ENCODE results near the gene PPHLN1. TPM values are rescaled to one million over a fixed set of nuclear protein-coding genes. Genes with fewer than 3 reads are reported as not detected.

Gene PPHLN1
- total and polyA plus RNA-seq, 2 donors (not counting 1 experiment from before 2014, with no cell fraction given), result 47.6 to 91.4 TPM

DNA sequence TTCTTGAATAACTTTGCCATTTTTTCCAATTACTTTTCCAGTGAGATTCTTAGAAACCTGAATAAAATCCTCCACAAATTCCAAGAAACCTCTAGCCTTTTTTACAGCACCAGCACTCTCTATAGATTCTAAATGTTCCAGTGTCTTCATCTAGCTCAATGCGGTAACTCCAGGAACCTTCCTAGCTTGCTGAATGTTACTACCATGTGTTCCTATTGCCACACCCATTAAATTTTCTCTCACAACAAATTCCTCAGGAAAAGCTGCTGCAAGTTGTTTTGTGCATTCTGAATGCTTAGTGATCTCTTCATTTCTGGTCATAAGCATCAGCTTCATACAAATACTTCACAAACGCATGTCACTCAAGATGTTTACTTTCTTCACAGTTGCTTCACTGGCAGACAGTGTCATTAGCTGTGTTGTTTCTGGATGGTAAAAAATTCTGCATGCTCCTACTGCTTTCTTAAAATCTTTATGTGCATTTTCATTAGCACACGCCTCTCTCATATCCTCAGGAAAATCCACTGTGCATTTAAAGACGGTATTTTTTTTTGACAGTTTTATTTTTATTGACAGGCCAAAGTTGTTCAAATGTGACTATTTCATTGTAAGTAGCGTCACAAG, 106.7 kb downstream of the PPHLN1 start:
- H3K4me2 ChIP-seq (ENCODE audit: extremely low read depth, insufficient read depth, low read length), result no peak overlapping the region
- no peaks in the 10 kb centered on the region for H4K20me1 ChIP-seq (ENCODE audit: control insufficient read depth, extremely low read depth, insufficient read depth, low read length)
- no peaks in the 10 kb centered on the region for H3K27me3 ChIP-seq (ENCODE audit: control insufficient read depth, insufficient read depth, low read length)
- no peaks in the 10 kb centered on the region for H3K36me3 ChIP-seq (ENCODE audit: control insufficient read depth, insufficient read depth, low read length)
- no peaks in the 10 kb centered on the region for H3K79me2 ChIP-seq (ENCODE audit: control insufficient read depth, insufficient read depth, low read length)
- H3K4me3 ChIP-seq (replicated peaks in 1 of 4; ENCODE audit: control extremely low read depth in 1 of 4, insufficient read depth in 1 of 4, low read depth in 3 of 4, low read length in 4 of 4), result no peak overlapping the region
- H3K27ac ChIP-seq (ENCODE audit: insufficient read depth, low read length), result no peak overlapping the region
- TF ChIP-seq, protein P1, sequence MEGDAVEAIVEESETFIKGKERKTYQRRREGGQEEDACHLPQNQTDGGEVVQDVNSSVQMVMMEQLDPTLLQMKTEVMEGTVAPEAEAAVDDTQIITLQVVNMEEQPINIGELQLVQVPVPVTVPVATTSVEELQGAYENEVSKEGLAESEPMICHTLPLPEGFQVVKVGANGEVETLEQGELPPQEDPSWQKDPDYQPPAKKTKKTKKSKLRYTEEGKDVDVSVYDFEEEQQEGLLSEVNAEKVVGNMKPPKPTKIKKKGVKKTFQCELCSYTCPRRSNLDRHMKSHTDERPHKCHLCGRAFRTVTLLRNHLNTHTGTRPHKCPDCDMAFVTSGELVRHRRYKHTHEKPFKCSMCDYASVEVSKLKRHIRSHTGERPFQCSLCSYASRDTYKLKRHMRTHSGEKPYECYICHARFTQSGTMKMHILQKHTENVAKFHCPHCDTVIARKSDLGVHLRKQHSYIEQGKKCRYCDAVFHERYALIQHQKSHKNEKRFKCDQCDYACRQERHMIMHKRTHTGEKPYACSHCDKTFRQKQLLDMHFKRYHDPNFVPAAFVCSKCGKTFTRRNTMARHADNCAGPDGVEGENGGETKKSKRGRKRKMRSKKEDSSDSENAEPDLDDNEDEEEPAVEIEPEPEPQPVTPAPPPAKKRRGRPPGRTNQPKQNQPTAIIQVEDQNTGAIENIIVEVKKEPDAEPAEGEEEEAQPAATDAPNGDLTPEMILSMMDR (conservative IDR thresholded peaks at IDR 0.05 in 1 of 2, IDR thresholded peaks at IDR 0.05 in 1 of 2; ENCODE audit: low read depth in 1 of 2, low read length in 2 of 2), result no peak
- TF ChIP-seq EZH2 (IDR thresholded peaks at IDR 0.05; ENCODE audit: low read length, missing control alignments), result no peak
- no peak overlapping the region for H3K9ac ChIP-seq (ENCODE audit: insufficient read depth, low read length)
- no peak for DNase-seq (ENCODE audit: low read depth in 2 of 2)
- H3K4me1 ChIP-seq (ENCODE audit: control insufficient read depth, extremely low read depth, insufficient read depth, low read length), result no peaks in the 10 kb centered on the region
- H3K9me3 ChIP-seq (ENCODE audit: control insufficient read depth, insufficient read depth, low read depth, low read length), result no peaks in the 10 kb centered on the region
- H2AFZ ChIP-seq (ENCODE audit: low read length), result no peak overlapping the region

DNA sequence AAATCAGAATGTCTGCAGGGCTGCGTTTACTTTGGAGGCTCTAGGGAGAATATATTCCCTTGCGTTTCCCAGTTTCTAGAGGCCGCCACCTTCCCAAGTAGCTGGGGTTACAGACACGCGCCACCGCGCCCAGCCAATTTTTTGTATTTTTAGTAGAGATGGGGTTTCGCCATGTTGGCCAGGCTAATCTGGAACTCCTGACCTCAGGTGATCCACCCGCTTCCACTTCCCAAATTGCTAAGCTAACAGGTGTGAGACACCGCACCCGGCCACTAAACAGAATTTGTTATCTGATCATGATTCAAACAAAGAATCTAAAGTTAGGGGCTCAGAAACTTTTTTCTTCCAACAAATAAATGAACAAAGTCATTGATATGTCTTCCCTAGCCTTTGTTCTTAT, 114.6 kb downstream of the PPHLN1 start:
- TF ChIP-seq, protein P1 (conservative IDR thresholded peaks at IDR 0.05 in 1 of 2, IDR thresholded peaks at IDR 0.05 in 1 of 2; ENCODE audit: low read depth in 1 of 2, low read length in 2 of 2), result no peak
- TF ChIP-seq EZH2 (IDR thresholded peaks at IDR 0.05; ENCODE audit: low read length, missing control alignments), result no peak
- Histone ChIP-seq H3K4me2 (ENCODE audit: extremely low read depth, insufficient read depth, low read length) (no peak overlapping the region), H2AFZ (ENCODE audit: low read length) (no peak overlapping the region), H3K9me3 (ENCODE audit: control insufficient read depth, insufficient read depth, low read depth, low read length) (no peaks in the 10 kb centered on the region), H3K9ac (ENCODE audit: insufficient read depth, low read length) (no peak overlapping the region), H3K36me3 (ENCODE audit: control insufficient read depth, insufficient read depth, low read length) (peaks cover 1% of the 10 kb centered on the region), H3K79me2 (ENCODE audit: control insufficient read depth, insufficient read depth, low read length) (no peaks in the 10 kb centered on the region), H3K4me1 (ENCODE audit: control insufficient read depth, extremely low read depth, insufficient read depth, low read length) (no peaks in the 10 kb centered on the region), H3K27ac (ENCODE audit: insufficient read depth, low read length) (no peak overlapping the region), H3K4me3 (replicated peaks in 1 of 4; ENCODE audit: control extremely low read depth in 1 of 4, insufficient read depth in 1 of 4, low read depth in 3 of 4, low read length in 4 of 4) (no peak overlapping the region), H3K27me3 (ENCODE audit: control insufficient read depth, insufficient read depth, low read length) (no peaks in the 10 kb centered on the region), H4K20me1 (ENCODE audit: control insufficient read depth, extremely low read depth, insufficient read depth, low read length) (no peaks in the 10 kb centered on the region)
- no peak for DNase-seq (ENCODE audit: low read depth in 2 of 2)

DNA sequence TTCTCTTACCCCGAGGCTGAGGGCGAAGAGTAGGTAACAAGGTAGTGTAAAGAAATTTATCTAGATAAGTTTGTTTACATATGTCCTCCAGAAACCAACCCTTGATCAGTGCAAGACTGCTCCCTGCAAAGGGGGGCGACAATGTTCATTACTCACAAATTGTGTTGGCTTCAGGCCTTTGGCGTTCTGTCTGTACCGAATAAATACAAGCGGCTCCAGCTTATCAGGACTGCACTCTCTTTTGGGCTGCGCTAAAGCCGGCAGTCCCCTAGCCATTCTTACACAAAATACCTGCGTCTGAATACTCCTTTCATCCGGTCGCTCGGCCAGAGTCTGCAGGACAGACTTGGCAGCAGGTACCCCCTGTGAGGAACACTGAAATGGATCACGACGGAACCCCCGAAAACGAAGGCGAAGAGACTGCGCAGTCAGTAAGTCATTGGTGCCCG, 116.4 kb downstream of the PPHLN1 start:
- Histone ChIP-seq H4K20me1 (ENCODE audit: control insufficient read depth, extremely low read depth, insufficient read depth, low read length) (no peaks in the 10 kb centered on the region), H3K79me2 (ENCODE audit: control insufficient read depth, insufficient read depth, low read length) (no peaks in the 10 kb centered on the region), H3K9ac (ENCODE audit: insufficient read depth, low read length) (no peak overlapping the region), H3K27ac (ENCODE audit: insufficient read depth, low read length) (no peak overlapping the region), H3K9me3 (ENCODE audit: control insufficient read depth, insufficient read depth, low read depth, low read length) (no peaks in the 10 kb centered on the region), H2AFZ (ENCODE audit: low read length) (no peak overlapping the region), H3K36me3 (ENCODE audit: control insufficient read depth, insufficient read depth, low read length) (peaks cover 1% of the 10 kb centered on the region), H3K4me3 (replicated peaks in 1 of 4; ENCODE audit: control extremely low read depth in 1 of 4, insufficient read depth in 1 of 4, low read depth in 3 of 4, low read length in 4 of 4) (no peak overlapping the region), H3K27me3 (ENCODE audit: control insufficient read depth, insufficient read depth, low read length) (no peaks in the 10 kb centered on the region), H3K4me1 (ENCODE audit: control insufficient read depth, extremely low read depth, insufficient read depth, low read length) (no peaks in the 10 kb centered on the region), H3K4me2 (ENCODE audit: extremely low read depth, insufficient read depth, low read length) (no peak overlapping the region)
- TF ChIP-seq, protein P1 (conservative IDR thresholded peaks at IDR 0.05 in 1 of 2, IDR thresholded peaks at IDR 0.05 in 1 of 2; ENCODE audit: low read depth in 1 of 2, low read length in 2 of 2), result no peak
- no peak for TF ChIP-seq EZH2 (IDR thresholded peaks at IDR 0.05; ENCODE audit: low read length, missing control alignments)
- no peak for DNase-seq (ENCODE audit: low read depth in 2 of 2)

Data from fibroblast of lung (primary cell).